IMR-90 (cell line): ENCODE measurements around the gene IL1RL1. TPM values are rescaled to one million over a fixed set of nuclear protein-coding genes. Genes with fewer than 3 reads are reported as not detected.

Source experiments
- ATAC-seq: fragments of 200-7000 bp; cut with Tn5 transposase; 2 replicates; pipeline ENCODE4 v1.9.1; 2020; ENCODE audit warnings: low read depth, mild to moderate bottlenecking, moderate library complexity
- BruUV-seq: library from RNA; stranded (reverse); fragments of 400-500 nt; replicated peaks from 2 replicates; lab custom pipeline; 2021; lab: Mats Ljungman, UMichigan
- CTCF ChIA-PET: fragments of 300-600 bp; formaldehyde crosslinking; extraction: SDS; loops from one replicate; lab custom pipeline; 2021; ENCODE audit warnings: antibody characterized with exemption; lab: Yijun Ruan, JAX
- POLR2A ChIA-PET: fragments of 300-600 bp; sonication (Branson Sonifier 250); formaldehyde crosslinking; loops from one replicate; lab custom pipeline; 2022; ENCODE audit warnings: antibody characterized with exemption; ENCODE audit not compliant: unreplicated experiment; lab: Charles Lee
- DNase-seq: peaks from one replicate; pipeline ENCODE4 v3.0.0; 2013
- H2AFZ ChIP-seq: replicated peaks from 2 replicates; pipeline ENCODE3; 2013; ENCODE audit warnings: low read length, mild to moderate bottlenecking; ENCODE audit not compliant: poor library complexity
- H2AK5ac ChIP-seq: 2 replicates; pipeline ENCODE4 v1.6.1; 2013; ENCODE audit warnings: low read depth, low read length, inconsistent platforms
- H2AK9ac ChIP-seq: replicated peaks from 2 replicates; pipeline ENCODE3; 2013; ENCODE audit warnings: mild to moderate bottlenecking, low read depth, low read length, moderate library complexity; ENCODE audit not compliant: poor library complexity
- H2BK120ac ChIP-seq: 2 replicates; pipeline ENCODE4 v1.6.1; 2013; ENCODE audit warnings: low read depth, low read length, inconsistent platforms
- H2BK15ac ChIP-seq: 3 replicates; pipeline ENCODE4 v1.6.1; 2013; ENCODE audit warnings: low read depth, low read length, inconsistent platforms
- H2BK20ac ChIP-seq: 2 replicates; pipeline ENCODE4 v1.6.1; 2013; ENCODE audit warnings: low read depth, mild to moderate bottlenecking, inconsistent platforms, low read length, moderate library complexity
- H2BK5ac ChIP-seq: 2 replicates; pipeline ENCODE4 v1.6.1; 2013; ENCODE audit warnings: mild to moderate bottlenecking, low read depth, low read length, inconsistent platforms; ENCODE audit not compliant: poor library complexity, severe bottlenecking
- H3K14ac ChIP-seq: replicated peaks from 2 replicates; pipeline ENCODE4 v1.6.1; 2013; ENCODE audit warnings: low read depth, low read length, inconsistent platforms
- H3K18ac ChIP-seq: 2 replicates; pipeline ENCODE4 v1.6.1; 2013; ENCODE audit warnings: low read depth, low read length, control low read depth
- H3K23ac ChIP-seq: 2 replicates; pipeline ENCODE4 v1.6.1; 2013; ENCODE audit warnings: low read depth, low read length, inconsistent platforms
- H3K27ac ChIP-seq: 2 replicates; pipeline ENCODE4 v1.5.1; 2013; ENCODE audit warnings: mild to moderate bottlenecking, control low read depth, low read length; ENCODE audit not compliant: insufficient read depth
- H3K27me3 ChIP-seq: 2 replicates; pipeline ENCODE4 v1.6.1; 2013; ENCODE audit warnings: low read length; ENCODE audit not compliant: control insufficient read depth, insufficient read depth
- H3K36me3 ChIP-seq: 2 replicates; pipeline ENCODE4 v1.6.1; 2013; ENCODE audit warnings: low read length, mixed read lengths; ENCODE audit not compliant: control insufficient read depth, insufficient read depth
- H3K4ac ChIP-seq: 2 replicates; pipeline ENCODE4 v1.6.1; 2013; ENCODE audit warnings: low read depth, low read length, inconsistent platforms
- H3K4me1 ChIP-seq: 2 replicates; pipeline ENCODE4 v1.6.1; 2013; ENCODE audit warnings: low read length, mixed read lengths; ENCODE audit not compliant: control insufficient read depth, insufficient read depth
- H3K4me2 ChIP-seq: 2 replicates; pipeline ENCODE4 v1.6.1; 2013; ENCODE audit warnings: low read depth, mild to moderate bottlenecking, control low read depth, low read length, moderate library complexity
- H3K4me3 ChIP-seq: 2 replicates; pipeline ENCODE4 v1.5.1; 2013; ENCODE audit warnings: low read depth, mild to moderate bottlenecking, control low read depth, low read length, moderate library complexity; ENCODE audit not compliant: insufficient read depth
- H3K56ac ChIP-seq: 2 replicates; pipeline ENCODE4 v1.6.1; 2013; ENCODE audit warnings: low read length, inconsistent platforms; ENCODE audit not compliant: insufficient read depth; ENCODE audit errors: extremely low read depth
- H3K79me1 ChIP-seq, 2 experiments: 2 replicates each; pipeline ENCODE4 v1.6.1; 2013; ENCODE audit warnings: low read length in 2 of 2, inconsistent platforms in 1 of 2, low read depth in 1 of 2
- H3K9ac ChIP-seq: 2 replicates; pipeline ENCODE4 v1.6.1; 2013; ENCODE audit warnings: low read depth, low read length, control low read depth
- H3K9me1 ChIP-seq: 2 replicates; pipeline ENCODE4 v1.6.1; 2013; ENCODE audit warnings: low read length, inconsistent platforms; ENCODE audit not compliant: insufficient read depth
- H3K9me3 ChIP-seq: 2 replicates; pipeline ENCODE4 v1.6.1; 2013; ENCODE audit warnings: low read length; ENCODE audit not compliant: control insufficient read depth, insufficient read depth
- H4K20me1 ChIP-seq: 2 replicates; pipeline ENCODE4 v1.6.1; 2013; ENCODE audit warnings: low read length, inconsistent platforms; ENCODE audit not compliant: insufficient read depth
- H4K5ac ChIP-seq: 2 replicates; pipeline ENCODE4 v1.6.1; 2013; ENCODE audit warnings: mild to moderate bottlenecking, low read depth, low read length, control low read depth
- H4K8ac ChIP-seq, 2 experiments: 2 replicates each; pipeline ENCODE4 v1.6.1; 2013; ENCODE audit warnings: low read depth in 2 of 2, low read length in 2 of 2, control low read depth in 1 of 2, inconsistent platforms in 1 of 2
- H4K91ac ChIP-seq: 2 replicates; pipeline ENCODE4 v1.6.1; 2013; ENCODE audit warnings: low read depth, low read length, inconsistent platforms; ENCODE audit not compliant: insufficient read depth
- BHLHE40 ChIP-seq: fragments of 150-350 bp; IDR thresholded peaks from 2 replicates; pipeline ENCODE4 v1.6.1; 2016; ENCODE audit warnings: mild to moderate bottlenecking, low read depth, low read length
- CEBPB ChIP-seq: IDR thresholded peaks from 2 replicates; pipeline ENCODE4 v1.6.1; 2012; ENCODE audit warnings: low read depth, low read length, improper control_type of control experiment
- CHD1 ChIP-seq: IDR thresholded peaks from 2 replicates; pipeline ENCODE4 v1.6.1; 2012; ENCODE audit warnings: low read depth, low read length, improper control_type of control experiment
- CTCF ChIP-seq: conservative IDR thresholded peaks from 2 replicates; pipeline ENCODE4 v1.5.1; 2012; ENCODE audit warnings: mild to moderate bottlenecking, low read depth, low read length, improper control_type of control experiment
- ELK1 ChIP-seq: fragments of 150-350 bp; IDR thresholded peaks from 2 replicates; pipeline ENCODE4 v1.6.1; 2016; ENCODE audit warnings: low read depth, mild to moderate bottlenecking, low read length, moderate library complexity, borderline replicate concordance
- FOS ChIP-seq: fragments of 150-350 bp; IDR thresholded peaks from 2 replicates; pipeline ENCODE4 v1.6.1; 2016; ENCODE audit warnings: low read depth, low read length
- MAFK ChIP-seq: IDR thresholded peaks from 2 replicates; pipeline ENCODE4 v1.6.1; 2012; ENCODE audit warnings: low read depth, low read length, improper control_type of control experiment
- MAZ ChIP-seq: IDR thresholded peaks from 2 replicates; pipeline ENCODE4 v1.6.1; 2012; ENCODE audit warnings: low read depth, mild to moderate bottlenecking, low read length, improper control_type of control experiment, moderate library complexity, borderline replicate concordance
- MXI1 ChIP-seq: IDR thresholded peaks from 2 replicates; pipeline ENCODE4 v1.6.1; 2012; ENCODE audit warnings: low read depth, mild to moderate bottlenecking, low read length, moderate library complexity, borderline replicate concordance
- NFE2L2 ChIP-seq: fragments of 150-350 bp; IDR thresholded peaks from 2 replicates; pipeline ENCODE4 v1.6.1; 2016; ENCODE audit warnings: low read depth, mild to moderate bottlenecking, low read length
- POLR2A ChIP-seq: IDR thresholded peaks from 2 replicates; pipeline ENCODE4 v1.6.1; 2012; ENCODE audit warnings: mild to moderate bottlenecking, low read depth, low read length
- RAD21 ChIP-seq: IDR thresholded peaks from 2 replicates; pipeline ENCODE4 v1.6.1; 2012; ENCODE audit warnings: low read length, improper control_type of control experiment
- RCOR1 ChIP-seq: IDR thresholded peaks from 2 replicates; pipeline ENCODE4 v1.6.1; 2012; ENCODE audit warnings: mild to moderate bottlenecking, low read length, improper control_type of control experiment; ENCODE audit not compliant: insufficient replicate concordance
- RFX5 ChIP-seq: IDR thresholded peaks from 2 replicates; pipeline ENCODE4 v1.8.0; 2012; ENCODE audit warnings: low read depth, mild to moderate bottlenecking, low read length, moderate library complexity
- SMC3 ChIP-seq: fragments of 150-350 bp; IDR thresholded peaks from 2 replicates; pipeline ENCODE4 v1.6.1; 2016; ENCODE audit warnings: low read depth, mild to moderate bottlenecking, antibody characterized with exemption, low read length, moderate library complexity
- USF2 ChIP-seq: fragments of 150-350 bp; IDR thresholded peaks from 2 replicates; pipeline ENCODE4 v1.6.1; 2017; ENCODE audit warnings: mild to moderate bottlenecking, antibody characterized with exemption, low read length, low read depth
- WGBS, 2 experiments: methylation state at CpG; one replicate each; pipeline versions ENCODE4 v1.1.5 to v1.1.7; 2013; ENCODE audit warnings: missing lambda C conversion rate in 2 of 2; ENCODE audit not compliant: insufficient read length in 1 of 2; ENCODE audit errors: extremely low coverage in 2 of 2; 5-methylcytosine and 5-hydroxymethylcytosine counted together
- dilution Hi-C: fragments of 300-500 bp; cut with HindIII; formaldehyde crosslinking; loops from one replicate; pipeline ENCODE4 v1.14.3; 2018; ENCODE audit warnings: low sequenced_read_pairs; ENCODE audit not compliant: unreplicated experiment
- in situ Hi-C: fragments of 300-500 bp; cut with MboI; formaldehyde crosslinking; loops from 3 replicates; pipeline ENCODE4 v1.14.3; 2019; ENCODE audit warnings: low sequenced_read_pairs, inconsistent platforms, mixed read lengths
- intact Hi-C: fragments of 100-400 bp; cut with micrococcal nuclease; formaldehyde crosslinking; loops from 2 replicates; pipeline ENCODE4 v1.10.0; 2022
- polyA plus RNA-seq, 3 experiments: library from polyadenylated mRNA; depleted of rRNA; stranded (reverse); fragments of >200 nt; gene quantifications; 2 replicates each; pipeline ENCODE4 v1.2.3, GENCODE V29; 2012; ENCODE audit warnings: low replicate concordance in 1 of 3
- total RNA-seq: library from RNA; depleted of rRNA; stranded (reverse); fragments of >200 nt; gene quantifications from 2 replicates; pipeline ENCODE4 v1.2.3, GENCODE V29; 2012

Gene IL1RL1
- total and polyA plus RNA-seq, 2 of the 4 experiments (the other 2 are of a cell fraction), result under 0.01 to 0.14 TPM

- H4K91ac ChIP-seq, result no peak overlapping the region
- H4K20me1 ChIP-seq, result no peaks in the 10 kb centered on the region
- no peak overlapping the region for H2AFZ ChIP-seq
- no peak overlapping the region for H3K18ac ChIP-seq
- no peak overlapping the region for H3K23ac ChIP-seq
- dilution Hi-C loops (no loop called here), intact Hi-C loops (no loop called here), in situ Hi-C loops (no loop called here)
- H3K14ac ChIP-seq, result no peak overlapping the region
- 0 out of 2 replicates have a peak, but pooled peaks cover 2% of the 10 kb centered on the region for H3K4me1 ChIP-seq
- H3K4me3 ChIP-seq, result no peak overlapping the region
- no peak overlapping the region for H3K4me2 ChIP-seq
- H3K9me3 ChIP-seq, result no peaks in the 10 kb centered on the region
- no peak overlapping the region for H4K8ac ChIP-seq
- H3K9me1 ChIP-seq, result no peaks in the 10 kb centered on the region
- H3K4ac ChIP-seq, result no peak overlapping the region
- ATAC-seq, result no peak
- BruUV-seq, result no TSS peak
- no peak overlapping the region for H2BK20ac ChIP-seq
- no peak overlapping the region for H3K9ac ChIP-seq
- no peak overlapping the region for H2BK120ac ChIP-seq
- CTCF ChIA-PET, result no interaction called here
- no peak for DNase-seq
- H4K5ac ChIP-seq, result no peak overlapping the region
- no peak overlapping the region for H3K56ac ChIP-seq
- no peak for TF ChIP-seq FOS
- TF ChIP-seq CTCF, result no peak
- no peak for TF ChIP-seq USF2
- TF ChIP-seq MAZ, result no peak
- TF ChIP-seq RCOR1, result no peak
- no peak for TF ChIP-seq BHLHE40
- no peak for TF ChIP-seq POLR2A
- TF ChIP-seq MAFK, result no peak
- TF ChIP-seq CHD1, result no peak
- TF ChIP-seq ELK1, result no peak
- no peak for TF ChIP-seq MXI1
- TF ChIP-seq RFX5, result no peak
- no peak for TF ChIP-seq RAD21
- TF ChIP-seq NFE2L2, result no peak
- no peak for TF ChIP-seq CEBPB
- no peak for TF ChIP-seq SMC3
- no peak overlapping the region for H3K27ac ChIP-seq
- peaks cover 2% of the 10 kb centered on the region; the same call in 1 of the 2 replicates for H3K27me3 ChIP-seq
- no peak overlapping the region for H2AK5ac ChIP-seq
- H2BK15ac ChIP-seq, result no peak overlapping the region
- H2BK5ac ChIP-seq, result no peak overlapping the region
- no peak overlapping the region for H2AK9ac ChIP-seq
- no CpG with 5 or more reads among the region's 3 CpGs for WGBS, 2 experiments
- POLR2A ChIA-PET, result no interaction called here
- H3K79me1 ChIP-seq, result no peaks in the 10 kb centered on the region
- no peaks in the 10 kb centered on the region for H3K36me3 ChIP-seq
These were observed 7.8 kb upstream of the IL1RL1 start for GRCh38 chr2:102303589-102303988.
